ENCODE results near the gene LDLRAD4.
"Not testable (repeated sequence)": the region's sequence is repeated elsewhere in the genome, so short reads cannot be mapped to it uniquely, and the experiment has no call there.

Gene LDLRAD4

GRCh38 chr18:13316063-13316462, 97.5 kb downstream of the LDLRAD4 start:
- no peak overlapping the region for H3K4me3 ChIP-seq (ENCODE audit: low read depth, low read length)
- DNase-seq (ENCODE audit: low read depth) = no peak

GRCh38 chr18:13317801-13318200, 99.2 kb downstream of the LDLRAD4 start:
- DNase-seq (ENCODE audit: low read depth) = no peak
- H3K4me3 ChIP-seq (ENCODE audit: low read depth, low read length) = no peak overlapping the region

- DNase-seq (ENCODE audit: low read depth) = no peak
- H3K4me3 ChIP-seq (ENCODE audit: low read depth, low read length) = no peak overlapping the region
These were observed 100.4 kb downstream of the LDLRAD4 start for GRCh38 chr18:13318731-13319501.

- no peak for DNase-seq (ENCODE audit: low read depth)
- no peak overlapping the region for H3K4me3 ChIP-seq (ENCODE audit: low read depth, low read length)
These were observed 101.1 kb downstream of the LDLRAD4 start for GRCh38 chr18:13319629-13320028.

DNA sequence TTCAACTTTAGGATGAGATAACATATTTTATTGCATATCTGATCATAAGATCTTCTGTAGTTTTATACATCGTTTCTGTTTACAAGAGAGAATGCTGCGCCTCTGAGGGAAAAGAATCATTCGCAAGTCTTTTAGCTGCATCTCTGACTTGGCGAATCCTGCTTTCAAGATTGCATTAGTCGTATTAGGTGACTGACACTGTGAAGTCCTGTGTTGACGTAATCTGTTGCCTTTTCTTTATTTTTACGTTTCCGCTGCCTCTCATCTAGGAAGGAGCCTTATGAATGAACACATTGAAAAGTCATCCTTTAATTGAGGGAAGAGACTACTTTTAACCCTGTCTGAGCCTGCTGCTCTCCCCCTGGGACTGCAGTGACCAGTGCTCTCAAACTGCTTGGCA, 101.5 kb downstream of the LDLRAD4 start:
- DNase-seq (ENCODE audit: low read depth) = no peak
- H3K4me3 ChIP-seq (ENCODE audit: low read depth, low read length) = no peak overlapping the region

DNA sequence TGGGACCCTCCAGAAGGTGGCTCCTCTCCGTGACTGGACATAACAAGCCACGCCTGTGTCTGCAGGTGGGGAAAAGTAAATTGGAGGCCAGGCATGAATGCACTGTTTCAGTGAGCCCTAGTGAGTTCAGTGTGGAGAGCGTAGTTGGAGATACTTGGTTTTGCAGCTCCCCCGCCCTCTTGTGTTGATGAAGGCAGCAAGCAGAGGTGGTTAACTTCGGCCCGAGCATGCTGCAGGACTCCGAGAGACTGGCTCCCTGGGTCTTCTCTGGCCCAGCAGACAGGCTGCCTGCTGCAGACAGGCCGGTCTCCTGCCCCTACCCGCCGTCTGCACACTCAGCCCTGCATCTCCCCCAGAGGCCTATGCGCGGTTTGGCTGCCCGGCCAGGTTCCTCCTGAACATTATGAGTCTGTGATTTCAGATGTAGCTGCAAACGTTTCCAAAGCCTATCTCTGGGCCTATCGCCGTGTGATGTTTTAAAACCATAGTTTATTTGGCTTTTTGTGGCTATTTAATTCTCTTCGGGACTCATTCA, 102.4 kb downstream of the LDLRAD4 start:
- H3K4me3 ChIP-seq (ENCODE audit: low read depth, low read length) = no peak overlapping the region
- DNase-seq (ENCODE audit: low read depth) = no peak

- DNase-seq (ENCODE audit: low read depth) = no peak
- no peak overlapping the region for H3K4me3 ChIP-seq (ENCODE audit: low read depth, low read length)
These were observed 103.4 kb downstream of the LDLRAD4 start for GRCh38 chr18:13321923-13322322.

- no peak overlapping the region for H3K4me3 ChIP-seq (ENCODE audit: low read depth, low read length)
- DNase-seq (ENCODE audit: low read depth) = no peak
These were observed 104.6 kb downstream of the LDLRAD4 start for GRCh38 chr18:13323186-13323585.

DNA sequence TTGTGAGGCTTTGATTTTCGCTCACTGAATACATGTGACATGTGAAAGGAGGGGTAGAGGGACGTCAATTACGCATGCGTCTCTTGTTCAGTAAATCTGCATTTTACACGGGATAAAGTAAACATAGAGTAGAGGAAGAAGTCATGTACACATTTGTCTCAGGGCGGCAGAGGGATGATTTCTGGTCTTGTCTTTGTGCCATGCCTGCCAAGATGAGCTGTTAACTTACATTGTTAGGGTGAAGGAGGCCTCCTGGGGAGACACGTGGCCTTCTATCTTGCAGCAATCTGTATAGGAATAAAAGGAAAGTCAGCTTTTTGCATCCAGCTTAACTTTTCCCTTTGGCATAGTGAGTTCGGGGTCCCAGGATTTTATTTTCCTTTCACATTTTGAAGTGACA, 106.3 kb downstream of the LDLRAD4 start:
- no peak for DNase-seq (ENCODE audit: low read depth)
- no peak overlapping the region for H3K4me3 ChIP-seq (ENCODE audit: low read depth, low read length)

- DNase-seq (ENCODE audit: low read depth) = no peak
- no peak overlapping the region for H3K4me3 ChIP-seq (ENCODE audit: low read depth, low read length)
These were observed 109.7 kb downstream of the LDLRAD4 start for GRCh38 chr18:13328213-13328612.

- H3K4me3 ChIP-seq (ENCODE audit: low read depth, low read length) = no peak overlapping the region
- no peak for DNase-seq (ENCODE audit: low read depth)
These were observed 112.4 kb downstream of the LDLRAD4 start for GRCh38 chr18:13330996-13331395.

- no peak for DNase-seq (ENCODE audit: low read depth)
- H3K4me3 ChIP-seq (ENCODE audit: low read depth, low read length) = no peak overlapping the region
These were observed 113.3 kb downstream of the LDLRAD4 start for GRCh38 chr18:13331846-13332245.

- DNase-seq (ENCODE audit: low read depth) = no peak
- no peak overlapping the region for H3K4me3 ChIP-seq (ENCODE audit: low read depth, low read length)
These were observed 114.3 kb downstream of the LDLRAD4 start for GRCh38 chr18:13332874-13333273.

DNA sequence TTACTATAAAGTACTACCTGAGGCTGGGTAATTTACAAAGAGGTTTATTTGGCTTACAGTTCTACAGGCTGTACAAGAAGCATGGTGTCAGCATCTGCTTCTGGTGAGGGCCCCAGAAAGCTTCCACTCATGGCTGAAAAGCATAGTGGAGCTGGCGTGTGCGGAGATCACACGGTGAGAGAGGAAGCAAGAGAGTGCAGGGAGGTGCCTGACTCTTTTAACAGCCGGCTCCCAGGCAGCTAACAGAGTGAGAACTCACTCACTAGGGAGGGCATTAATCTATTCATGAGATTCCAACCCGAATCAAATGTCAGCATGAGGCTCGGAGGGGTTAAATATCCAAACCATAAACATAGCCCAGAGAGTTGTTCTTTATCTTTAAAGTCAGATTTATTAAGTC, 117.3 kb downstream of the LDLRAD4 start:
- no peak for DNase-seq (ENCODE audit: low read depth)
- no peak overlapping the region for H3K4me3 ChIP-seq (ENCODE audit: low read depth, low read length)

GRCh38 chr18:13336841-13337240, 118.3 kb downstream of the LDLRAD4 start:
- no peak for DNase-seq (ENCODE audit: low read depth)
- H3K4me3 ChIP-seq (ENCODE audit: low read depth, low read length) = no peak overlapping the region

- no peak overlapping the region for H3K4me3 ChIP-seq (ENCODE audit: low read depth, low read length)
- no peak for DNase-seq (ENCODE audit: low read depth)
These were observed 118.8 kb downstream of the LDLRAD4 start for GRCh38 chr18:13337369-13337768.

GRCh38 chr18:13338318-13338717, 119.8 kb downstream of the LDLRAD4 start:
- H3K4me3 ChIP-seq (ENCODE audit: low read depth, low read length) = no peak overlapping the region
- no peak for DNase-seq (ENCODE audit: low read depth)

DNA sequence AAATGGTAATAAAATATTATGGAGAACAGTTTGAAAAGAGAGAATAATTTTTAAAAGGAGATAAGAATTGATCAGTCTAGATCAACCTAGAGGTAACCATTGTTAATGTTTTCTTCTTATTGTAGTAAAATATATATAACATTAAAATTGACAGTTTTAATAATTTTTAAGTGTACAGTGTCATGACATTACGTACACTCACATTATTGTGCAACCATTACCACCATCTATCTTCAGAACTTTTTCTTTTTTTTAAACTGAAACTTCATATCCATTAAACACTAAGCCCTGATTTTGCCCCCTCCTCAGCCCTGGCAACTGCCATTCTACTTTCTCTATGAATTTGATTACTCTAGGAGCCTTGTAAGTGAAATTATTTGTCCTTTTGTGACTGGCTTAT, 121.1 kb downstream of the LDLRAD4 start:
- H3K4me3 ChIP-seq (ENCODE audit: low read depth, low read length) = no peak overlapping the region
- no peak for DNase-seq (ENCODE audit: low read depth)

DNA sequence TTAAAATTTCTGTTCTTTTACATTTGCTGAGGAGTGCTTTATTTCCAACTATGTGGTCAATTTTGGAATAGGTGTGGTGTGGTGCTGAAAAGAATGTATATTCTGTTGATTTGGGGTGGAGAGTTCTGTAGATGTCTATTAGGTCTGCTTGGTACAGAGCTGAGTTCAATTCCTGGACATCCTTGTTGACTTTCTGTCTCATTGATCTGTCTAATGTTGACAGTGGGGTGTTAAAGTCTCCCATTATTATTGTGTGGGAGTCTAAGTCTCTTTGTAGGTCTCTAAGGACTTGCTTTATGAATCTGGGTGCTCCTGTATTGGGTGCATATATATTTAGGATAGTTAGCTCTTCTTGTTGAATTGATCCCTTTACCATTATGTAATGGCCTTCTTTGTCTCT, 127.9 kb downstream of the LDLRAD4 start:
- not testable (repeated sequence) for DNase-seq (ENCODE audit: low read depth); H3K4me3 ChIP-seq (ENCODE audit: low read depth, low read length)

GRCh38 chr18:13353084-13353823, 134.7 kb downstream of the LDLRAD4 start:
- no peak overlapping the region for H3K4me3 ChIP-seq (ENCODE audit: low read depth, low read length)
- no peak for DNase-seq (ENCODE audit: low read depth)

GRCh38 chr18:13354402-13354801, 135.8 kb downstream of the LDLRAD4 start:
- no peak overlapping the region for H3K4me3 ChIP-seq (ENCODE audit: low read depth, low read length)
- DNase-seq (ENCODE audit: low read depth) = no peak
